ENCODE results near the gene FBLN2. TPM values are rescaled to one million over a fixed set of nuclear protein-coding genes. Genes with fewer than 3 reads are reported as not detected.

The FBLN2 gene
- total RNA-seq, 2 experiments from 2014 or later: not detected

- H3K4me3 Mint-ChIP-seq: no peak overlapping the region
- intact Hi-C loops (cut with micrococcal nuclease): no loop called here
- no peaks in the 10 kb centered on the region for H3K4me1 Mint-ChIP-seq (ENCODE audit: low read depth)
- CTCF ChIA-PET: interaction anchor here (1.2 to 1.3 kb wide), 2 partner anchors 20 to 209 kb away, joined by 3 to 4 read pairs; partner anchors contain the start of gene WNT7A
- H3K27ac Mint-ChIP-seq: no peak overlapping the region
- POLR2A ChIA-PET: no interaction called here
- H3K36me3 Mint-ChIP-seq: no peaks in the 10 kb centered on the region
- DNase-seq: no peak
- no peaks in the 10 kb centered on the region for H3K9me3 Mint-ChIP-seq
- peaks cover 11% of the 10 kb centered on the region for H3K27me3 Mint-ChIP-seq
These were observed 122.7 kb downstream of the FBLN2 start for GRCh38 chr3:13671482-13672233.

- Mint-ChIP-seq H3K4me1 (ENCODE audit: low read depth) (no peaks in the 10 kb centered on the region), H3K9me3 (no peaks in the 10 kb centered on the region), H3K27ac (no peak overlapping the region), H3K27me3 (peaks cover 8% of the 10 kb centered on the region), H3K36me3 (no peaks in the 10 kb centered on the region), H3K4me3 (no peak overlapping the region)
- POLR2A ChIA-PET: no interaction called here
- intact Hi-C loops (cut with micrococcal nuclease): no loop called here
- DNase-seq: no peak
- CTCF ChIA-PET: interaction anchor here (1.2 to 2.5 kb wide), 3 partner anchors 16 to 207 kb away, joined by 3 to 7 read pairs (median 4); partner anchors contain the start of gene WNT7A
These were observed 124.3 kb downstream of the FBLN2 start for GRCh38 chr3:13673207-13673606.

- ChIA-PET CTCF (interaction anchor here (1.5 to 2.5 kb wide), 2 partner anchors 17 kb away, joined by 3 to 7 read pairs; no protein-coding TSS in a partner anchor), POLR2A (no interaction called here)
These were observed 125.7 kb downstream of the FBLN2 start for GRCh38 chr3:13674538-13675185.

GRCh38 chr3:13676356-13677017, 127.6 kb downstream of the FBLN2 start:
- Mint-ChIP-seq H3K27ac (no peak overlapping the region), H3K9me3 (no peaks in the 10 kb centered on the region), H3K36me3 (no peaks in the 10 kb centered on the region), H3K4me1 (ENCODE audit: low read depth) (no peaks in the 10 kb centered on the region), H3K4me3 (no peak overlapping the region), H3K27me3 (peaks cover 7% of the 10 kb centered on the region)
- DNase-seq: no peak
- intact Hi-C loops (cut with micrococcal nuclease): no loop called here
- POLR2A ChIA-PET: no interaction called here
- CTCF ChIA-PET: interaction anchor here (1.5 kb wide), 1 partner anchor 19 kb away, joined by 3 read pairs; no protein-coding TSS in a partner anchor

More at GRCh38 chr3:13674538-13675185, 125.7 kb downstream of the FBLN2 start:
- Mint-ChIP-seq H3K36me3 (no peaks in the 10 kb centered on the region), H3K4me1 (ENCODE audit: low read depth) (no peaks in the 10 kb centered on the region), H3K4me3 (no peak overlapping the region), H3K27ac (no peak overlapping the region), H3K9me3 (no peaks in the 10 kb centered on the region), H3K27me3 (peaks cover 8% of the 10 kb centered on the region)
- DNase-seq: no peak
- intact Hi-C loops (cut with micrococcal nuclease): no loop called here

DNA sequence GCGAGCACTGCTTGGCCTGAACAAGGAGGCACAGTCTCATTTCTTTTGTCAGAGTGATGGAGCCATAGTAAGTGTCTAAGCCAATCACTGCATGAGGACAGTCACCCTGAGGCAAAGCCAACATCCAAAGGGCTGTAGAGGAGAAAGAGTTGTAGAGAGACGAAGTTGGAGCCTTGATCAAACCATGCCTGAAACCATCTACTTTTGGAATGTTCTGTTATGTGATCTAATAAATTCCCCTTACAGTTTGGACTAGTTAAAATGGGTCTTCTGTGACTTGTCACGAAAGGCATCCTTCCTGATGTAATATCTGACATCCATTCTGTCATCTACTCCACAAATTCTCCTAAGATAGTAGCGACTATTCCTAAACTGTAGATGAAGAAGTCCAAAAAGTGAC, 128.3 kb downstream of the FBLN2 start:
- POLR2A ChIA-PET: no interaction called here
- no peak overlapping the region for H3K4me3 Mint-ChIP-seq
- intact Hi-C loops (cut with micrococcal nuclease): no loop called here
- no peaks in the 10 kb centered on the region for H3K9me3 Mint-ChIP-seq
- no peaks in the 10 kb centered on the region for H3K4me1 Mint-ChIP-seq (ENCODE audit: low read depth)
- CTCF ChIA-PET: no interaction called here
- no peaks in the 10 kb centered on the region for H3K36me3 Mint-ChIP-seq
- H3K27ac Mint-ChIP-seq: no peak overlapping the region
- peaks cover 7% of the 10 kb centered on the region for H3K27me3 Mint-ChIP-seq
- no peak for DNase-seq

- no peak for DNase-seq
- ChIA-PET CTCF (no interaction called here), POLR2A (no interaction called here)
- Mint-ChIP-seq H3K27ac (no peak overlapping the region), H3K4me1 (ENCODE audit: low read depth) (no peaks in the 10 kb centered on the region), H3K9me3 (no peaks in the 10 kb centered on the region), H3K4me3 (no peak overlapping the region), H3K27me3 (peaks cover 5% of the 10 kb centered on the region), H3K36me3 (no peaks in the 10 kb centered on the region)
- intact Hi-C loops (cut with micrococcal nuclease): no loop called here
These were observed 133.0 kb downstream of the FBLN2 start for GRCh38 chr3:13681931-13682330.

GRCh38 chr3:13682331-13683013, 133.5 kb downstream of the FBLN2 start:
- intact Hi-C loops (cut with micrococcal nuclease): no loop called here
- no peak overlapping the region for H3K4me3 Mint-ChIP-seq
- H3K27me3 Mint-ChIP-seq: peaks cover 4% of the 10 kb centered on the region
- ChIA-PET POLR2A (no interaction called here), CTCF (no interaction called here)
- no peaks in the 10 kb centered on the region for H3K36me3 Mint-ChIP-seq
- H3K27ac Mint-ChIP-seq: no peak overlapping the region
- DNase-seq: no peak
- H3K9me3 Mint-ChIP-seq: no peaks in the 10 kb centered on the region
- H3K4me1 Mint-ChIP-seq (ENCODE audit: low read depth): no peaks in the 10 kb centered on the region

DNA sequence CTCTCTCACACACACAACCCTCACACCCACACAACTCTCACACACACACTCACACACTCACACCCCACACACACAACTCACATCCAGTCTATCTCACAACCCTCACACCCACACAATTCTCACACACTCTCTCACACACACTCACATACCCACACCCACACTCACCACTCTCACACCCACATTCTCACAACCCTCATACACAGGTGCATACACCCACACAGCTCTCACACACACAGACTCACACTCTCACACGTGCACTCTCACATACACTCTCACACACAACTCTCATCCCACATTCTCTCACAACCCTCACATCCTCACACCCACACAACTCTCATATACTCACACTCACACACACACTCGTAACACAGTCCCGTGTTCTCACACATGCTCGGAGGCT, 134.4 kb downstream of the FBLN2 start:
- CTCF ChIA-PET: no interaction called here
- Mint-ChIP-seq H3K9me3 (no peaks in the 10 kb centered on the region), H3K4me1 (ENCODE audit: low read depth) (no peaks in the 10 kb centered on the region), H3K4me3 (no peak overlapping the region), H3K27me3 (peaks cover 2% of the 10 kb centered on the region), H3K36me3 (no peaks in the 10 kb centered on the region), H3K27ac (no peak overlapping the region)
- POLR2A ChIA-PET: no interaction called here
- no peak for DNase-seq
- intact Hi-C loops (cut with micrococcal nuclease): no loop called here

DNA sequence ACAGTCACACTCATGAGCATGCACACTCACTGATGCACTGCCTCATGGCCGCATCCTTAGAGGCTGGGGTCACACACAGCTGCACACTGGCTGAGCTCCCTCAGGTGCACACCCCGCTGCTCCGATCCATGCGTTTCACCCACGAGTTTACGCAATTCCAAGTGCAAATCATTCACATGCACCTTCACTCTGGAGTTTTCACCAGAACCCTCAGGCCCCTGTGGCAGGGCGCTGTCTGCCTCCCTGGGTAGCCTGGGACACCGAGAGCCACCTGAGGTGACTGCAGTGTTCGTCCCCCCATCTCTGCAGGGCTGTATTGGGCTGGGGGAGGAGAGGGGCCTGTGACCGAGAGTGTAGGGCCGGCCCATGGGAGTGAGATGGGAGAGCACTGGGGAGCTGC, 134.8 kb downstream of the FBLN2 start:
- Mint-ChIP-seq H3K4me3 (no peak overlapping the region), H3K27me3 (no peaks in the 10 kb centered on the region), H3K36me3 (no peaks in the 10 kb centered on the region), H3K9me3 (no peaks in the 10 kb centered on the region), H3K4me1 (ENCODE audit: low read depth) (no peaks in the 10 kb centered on the region), H3K27ac (no peak overlapping the region)
- intact Hi-C loops (cut with micrococcal nuclease): no loop called here
- ChIA-PET POLR2A (no interaction called here), CTCF (no interaction called here)
- DNase-seq: no peak

- no peaks in the 10 kb centered on the region for H3K36me3 Mint-ChIP-seq
- POLR2A ChIA-PET: no interaction called here
- intact Hi-C loops (cut with micrococcal nuclease): no loop called here
- no peaks in the 10 kb centered on the region for H3K4me1 Mint-ChIP-seq (ENCODE audit: low read depth)
- H3K27ac Mint-ChIP-seq: no peak overlapping the region
- no peak overlapping the region for H3K4me3 Mint-ChIP-seq
- CTCF ChIA-PET: interaction anchor here (1.4 kb wide), 1 partner anchor 34 kb away, joined by 3 read pairs; no protein-coding TSS in a partner anchor
- no peaks in the 10 kb centered on the region for H3K27me3 Mint-ChIP-seq
- DNase-seq: no peak
- H3K9me3 Mint-ChIP-seq: no peaks in the 10 kb centered on the region
These were observed 135.4 kb downstream of the FBLN2 start for GRCh38 chr3:13684350-13684749.

- Mint-ChIP-seq H3K36me3 (no peaks in the 10 kb centered on the region), H3K4me3 (no peak overlapping the region), H3K4me1 (ENCODE audit: low read depth) (no peaks in the 10 kb centered on the region), H3K27me3 (no peaks in the 10 kb centered on the region), H3K9me3 (no peaks in the 10 kb centered on the region), H3K27ac (no peak overlapping the region)
- intact Hi-C loops (cut with micrococcal nuclease): no loop called here
- DNase-seq: no peak
- ChIA-PET POLR2A (no interaction called here), CTCF (interaction anchor here (1.4 kb wide), 1 partner anchor 34 kb away, joined by 3 read pairs; no protein-coding TSS in a partner anchor)
These were observed 135.9 kb downstream of the FBLN2 start for GRCh38 chr3:13684854-13685253.

DNA sequence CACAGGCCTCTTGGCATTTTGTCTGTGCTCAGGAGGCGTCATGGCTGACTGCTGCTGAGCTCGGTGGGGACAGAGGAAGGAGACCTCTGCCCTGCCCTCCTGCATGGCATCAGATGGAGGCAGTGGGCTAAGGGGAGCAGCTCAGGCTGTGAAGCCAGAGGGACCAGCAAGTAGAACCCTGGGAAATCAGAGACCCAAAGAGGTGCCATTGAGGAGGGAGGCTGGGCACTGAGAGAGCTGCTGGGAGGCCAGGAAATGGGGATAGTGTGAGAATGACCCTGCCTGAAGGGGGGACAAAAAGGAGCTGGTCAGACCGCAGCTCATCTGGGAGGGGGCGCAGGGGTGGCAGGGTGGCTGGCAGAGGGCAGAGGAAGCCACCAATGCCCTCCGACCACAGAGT, 136.8 kb downstream of the FBLN2 start:
- intact Hi-C loops (cut with micrococcal nuclease): no loop called here
- Mint-ChIP-seq H3K4me1 (ENCODE audit: low read depth) (no peaks in the 10 kb centered on the region), H3K36me3 (no peaks in the 10 kb centered on the region), H3K27ac (no peak overlapping the region), H3K9me3 (no peaks in the 10 kb centered on the region), H3K4me3 (no peak overlapping the region), H3K27me3 (no peaks in the 10 kb centered on the region)
- ChIA-PET POLR2A (no interaction called here), CTCF (interaction anchor here (1.4 kb wide), 1 partner anchor 35 kb away, joined by 3 read pairs; no protein-coding TSS in a partner anchor)
- no peak for DNase-seq
